DMS53 (cell line): ENCODE data around the gene ZNF326.
A peak's percentile ranks its signal among the peaks of the same experiment; 100 is the strongest.
"Not testable (repeated sequence)": the region's sequence is repeated elsewhere in the genome, so short reads cannot be mapped to it uniquely, and the experiment has no call there.

Experiments
- DNase-seq: peaks from one replicate; lab custom pipeline; 2025; lab: John Stamatoyannopoulos, UW

Gene ZNF326

DNA sequence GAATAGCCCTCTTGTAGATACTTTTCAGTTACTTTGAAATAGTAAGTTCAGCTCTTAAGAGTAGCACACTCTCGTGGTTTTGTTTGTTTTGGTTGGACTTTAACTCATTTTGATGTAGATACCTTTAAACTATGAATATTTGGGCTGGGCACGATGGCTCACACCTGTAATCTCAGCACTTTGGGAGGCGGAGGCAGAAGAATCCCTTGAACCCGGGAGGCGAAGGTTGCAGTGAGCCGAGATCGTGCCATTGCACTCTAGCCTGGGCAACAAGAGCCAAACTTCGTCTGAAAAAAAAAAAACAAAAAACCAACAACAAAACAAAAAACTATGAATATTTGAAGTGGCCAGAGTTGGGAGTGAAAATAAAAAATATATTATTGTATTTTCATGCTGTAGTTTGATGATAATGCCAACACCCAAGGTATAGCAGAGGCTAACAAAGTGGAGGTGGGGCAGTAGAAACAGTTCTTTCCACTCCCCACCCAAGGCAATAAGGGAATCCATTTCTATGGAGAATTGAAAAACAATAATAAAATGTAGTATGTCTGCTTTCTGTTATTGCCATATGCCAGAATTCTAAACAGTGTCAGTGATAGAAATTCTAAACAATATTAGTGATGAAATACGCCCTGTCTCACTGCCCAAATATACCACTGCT is 1.7 kb downstream of the ZNF326 start:
- no peak for DNase-seq

DNA sequence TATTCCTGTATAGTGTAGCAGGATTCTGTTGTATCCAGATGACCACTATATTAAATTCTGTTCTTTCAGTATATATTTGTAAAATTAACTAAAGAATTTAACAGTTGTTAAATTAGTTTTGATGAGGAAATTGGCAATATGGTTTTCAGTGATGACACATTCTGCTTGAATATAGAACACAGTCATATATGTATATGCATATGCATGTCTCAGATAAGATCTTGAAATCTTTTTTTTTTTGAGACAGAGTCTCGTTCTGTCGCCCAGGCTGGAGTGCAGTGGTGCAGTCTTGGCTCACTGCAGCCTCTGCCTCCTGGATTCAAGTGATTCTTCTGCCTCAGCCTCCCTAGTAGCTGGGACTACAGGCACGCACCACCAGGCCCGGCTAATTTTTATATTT is 2.2 kb downstream of the ZNF326 start:
- not testable (repeated sequence) for DNase-seq

DNA sequence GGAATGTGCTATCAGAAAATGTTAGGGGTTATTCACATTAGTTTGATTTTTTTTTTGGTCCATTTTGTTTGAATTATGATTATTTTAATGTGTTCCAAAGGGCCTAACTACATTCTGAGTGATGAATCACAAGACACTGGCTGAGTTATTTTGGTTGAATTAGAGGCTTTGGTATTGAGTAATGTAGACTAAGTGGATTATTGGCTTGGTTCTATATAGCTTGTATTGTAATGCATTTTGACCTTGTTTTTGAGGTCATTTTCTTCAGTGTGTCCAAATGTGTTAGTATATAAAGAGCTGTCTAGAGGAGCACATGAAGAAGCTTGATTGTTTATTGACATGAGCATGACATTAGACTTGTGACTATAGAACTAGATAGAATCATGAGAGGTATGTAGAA is 3.4 kb downstream of the ZNF326 start:
- no peak for DNase-seq

- DNase-seq, result peak; percentile 24
Measured at GRCh38 chr1:89999208-89999607, 4.3 kb downstream of the ZNF326 start.

DNA sequence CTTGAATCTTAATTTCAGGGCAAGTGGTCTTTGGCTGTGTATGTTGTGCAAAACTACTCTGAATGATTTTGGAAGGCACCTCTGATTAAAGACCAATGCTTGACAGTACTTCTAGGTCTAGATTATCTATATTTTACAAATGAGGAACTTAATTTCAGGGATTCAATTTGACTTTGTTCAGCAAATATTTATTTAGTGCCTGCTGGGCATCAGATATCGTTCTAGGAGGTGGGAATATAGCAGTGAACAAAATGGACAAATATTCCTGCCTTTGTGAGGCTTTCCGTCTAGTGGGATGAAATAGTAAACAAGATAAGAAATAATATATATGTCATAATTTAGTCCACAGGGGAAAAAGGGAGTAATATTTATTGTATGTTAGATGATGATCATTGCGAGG is 4.7 kb downstream of the ZNF326 start:
- DNase-seq, result peak; percentile 28

- DNase-seq, result no peak
Measured at GRCh38 chr1:90000934-90001676, 6.2 kb downstream of the ZNF326 start.

GRCh38 chr1:90007979-90008404 is 13.1 kb downstream of the ZNF326 start:
- DNase-seq, result no peak

DNA sequence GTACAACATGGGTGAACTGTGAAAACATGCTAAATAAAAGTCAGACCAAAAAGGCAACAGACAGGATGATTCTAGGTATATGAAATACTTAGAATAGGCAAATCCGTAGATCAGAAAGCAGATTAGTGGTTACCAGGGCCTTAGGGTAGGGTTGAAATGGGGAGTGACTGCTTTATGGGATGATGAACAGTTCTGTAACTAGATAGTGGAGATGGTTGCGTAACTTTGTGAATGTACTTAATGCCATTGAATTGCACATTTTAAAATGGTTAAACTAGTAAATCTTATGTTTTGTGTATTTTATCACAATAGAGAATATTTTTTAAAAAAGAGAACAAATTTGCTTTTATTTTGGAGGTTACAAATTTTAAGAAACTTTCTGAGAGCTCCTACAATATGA is 17.4 kb downstream of the ZNF326 start:
- no peak for DNase-seq

GRCh38 chr1:90023691-90024090 is 28.8 kb downstream of the ZNF326 start:
- DNase-seq, result no peak

DNA sequence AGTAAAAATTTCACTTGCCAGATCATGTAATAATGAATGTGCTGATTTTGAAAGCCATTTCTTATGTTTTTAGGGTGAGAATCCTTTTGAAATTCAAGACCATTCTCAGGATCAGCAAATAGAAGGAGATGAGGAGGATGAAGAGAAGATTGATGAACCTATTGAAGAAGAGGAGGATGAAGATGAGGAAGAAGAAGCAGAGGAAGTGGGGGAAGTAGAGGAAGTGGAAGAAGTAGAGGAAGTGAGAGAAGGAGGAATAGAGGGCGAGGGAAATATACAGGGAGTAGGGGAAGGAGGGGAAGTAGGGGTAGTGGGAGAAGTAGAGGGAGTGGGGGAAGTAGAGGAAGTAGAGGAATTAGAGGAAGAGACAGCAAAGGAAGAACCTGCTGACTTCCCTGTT is 32.4 kb downstream of the ZNF326 start:
- DNase-seq, result no peak

DNA sequence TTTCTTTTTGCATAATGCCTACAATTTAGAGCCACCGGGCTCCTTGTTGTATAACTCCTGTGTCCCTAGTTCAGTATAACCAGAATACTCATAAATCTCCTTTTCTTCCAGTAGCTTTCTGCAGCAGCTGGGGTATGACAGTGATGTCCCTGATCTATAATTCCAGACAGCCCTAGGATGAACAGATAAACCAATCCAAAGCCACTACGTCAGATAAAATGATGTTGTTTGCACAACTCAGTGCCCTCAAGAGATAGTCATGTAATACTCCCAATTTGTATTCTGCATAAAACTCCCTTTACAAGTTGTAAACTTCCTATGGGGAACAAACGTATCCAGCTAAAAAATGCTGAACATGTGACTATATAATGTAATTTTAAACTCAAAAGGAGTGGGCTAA is 44.7 kb downstream of the ZNF326 start:
- no peak for DNase-seq

- no peak for DNase-seq
Measured at GRCh38 chr1:90043586-90043985, 48.7 kb downstream of the ZNF326 start.

DNA sequence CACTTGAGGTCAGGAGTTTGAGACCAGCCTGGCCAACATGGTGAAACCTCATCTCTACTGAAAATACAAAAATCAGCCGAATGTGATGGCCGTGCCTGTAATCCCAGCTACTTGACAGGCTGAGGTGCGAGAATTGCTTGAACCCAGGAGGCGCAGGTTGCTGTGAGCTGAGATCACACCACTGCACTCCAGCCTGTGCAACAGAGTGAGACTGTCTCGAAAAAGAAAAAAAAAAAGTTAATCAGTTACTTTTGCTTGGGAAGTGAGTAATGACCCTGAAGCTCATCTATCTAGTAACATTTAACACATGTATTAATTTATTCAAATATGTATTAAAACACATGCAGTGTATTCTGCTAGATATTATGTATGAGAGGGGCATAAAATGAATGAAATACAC is 49.4 kb downstream of the ZNF326 start:
- no peak for DNase-seq

DNA sequence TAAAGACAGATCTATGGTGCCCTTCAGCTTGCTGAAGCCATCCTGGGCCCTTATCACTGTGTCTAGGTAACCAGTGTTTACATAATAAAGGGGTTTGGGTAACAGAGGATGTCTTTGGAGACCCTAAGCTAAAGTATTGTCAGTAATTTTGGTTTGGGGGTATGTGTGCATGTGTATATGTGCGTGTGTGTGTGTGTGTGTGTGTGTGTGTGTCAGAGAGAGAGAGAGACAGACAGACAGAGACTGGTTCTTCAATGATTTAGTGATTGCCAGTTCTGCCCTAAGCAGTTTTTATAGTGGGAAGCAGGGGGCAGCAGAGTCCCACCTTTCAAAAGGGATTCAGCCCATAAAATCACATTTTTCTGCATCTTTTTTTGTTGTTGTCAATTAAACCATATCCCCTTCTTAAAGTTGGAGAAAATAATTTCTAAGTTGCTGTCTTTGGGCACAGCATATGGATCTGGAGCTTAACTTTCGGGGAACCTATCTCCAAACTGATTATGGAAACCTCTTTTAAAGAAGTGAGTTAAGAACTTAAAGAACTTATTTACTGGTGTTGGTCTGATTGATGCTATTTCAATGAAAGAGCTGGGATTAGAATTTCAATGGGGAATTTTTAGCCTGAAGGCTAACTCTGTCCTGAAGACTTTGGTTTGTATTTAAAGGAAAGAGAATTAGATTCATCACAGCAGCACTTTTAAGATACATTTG is 51.1 kb downstream of the ZNF326 start:
- DNase-seq, result peak; percentile 72

DNA sequence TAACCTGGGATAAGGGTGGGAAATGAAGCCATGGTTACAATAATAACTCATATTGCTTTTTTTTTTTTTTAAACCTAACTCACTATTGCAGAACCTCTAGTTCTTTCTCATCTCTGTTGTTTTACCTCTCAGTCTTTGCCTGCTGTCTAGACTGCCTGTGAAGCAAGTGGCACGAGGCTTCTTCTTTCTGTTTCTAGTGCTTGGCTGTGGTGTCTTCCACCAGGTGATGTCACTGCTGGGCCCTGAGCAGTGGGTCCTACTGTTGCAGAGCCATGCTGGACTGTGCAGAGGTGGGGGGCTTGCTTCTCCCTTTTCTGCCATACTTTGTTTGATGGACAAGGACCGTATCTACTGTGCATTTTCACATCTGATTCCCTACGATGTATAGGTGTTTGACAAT is 51.7 kb downstream of the ZNF326 start:
- DNase-seq, result no peak

- DNase-seq, result no peak
Measured at GRCh38 chr1:90048043-90048442, 53.1 kb downstream of the ZNF326 start.

GRCh38 chr1:90062700-90063643 is 68.1 kb downstream of the ZNF326 start:
- DNase-seq, result peak; percentile 79

GRCh38 chr1:90064109-90064508 is 69.2 kb downstream of the ZNF326 start:
- not testable (repeated sequence) for DNase-seq

DNA sequence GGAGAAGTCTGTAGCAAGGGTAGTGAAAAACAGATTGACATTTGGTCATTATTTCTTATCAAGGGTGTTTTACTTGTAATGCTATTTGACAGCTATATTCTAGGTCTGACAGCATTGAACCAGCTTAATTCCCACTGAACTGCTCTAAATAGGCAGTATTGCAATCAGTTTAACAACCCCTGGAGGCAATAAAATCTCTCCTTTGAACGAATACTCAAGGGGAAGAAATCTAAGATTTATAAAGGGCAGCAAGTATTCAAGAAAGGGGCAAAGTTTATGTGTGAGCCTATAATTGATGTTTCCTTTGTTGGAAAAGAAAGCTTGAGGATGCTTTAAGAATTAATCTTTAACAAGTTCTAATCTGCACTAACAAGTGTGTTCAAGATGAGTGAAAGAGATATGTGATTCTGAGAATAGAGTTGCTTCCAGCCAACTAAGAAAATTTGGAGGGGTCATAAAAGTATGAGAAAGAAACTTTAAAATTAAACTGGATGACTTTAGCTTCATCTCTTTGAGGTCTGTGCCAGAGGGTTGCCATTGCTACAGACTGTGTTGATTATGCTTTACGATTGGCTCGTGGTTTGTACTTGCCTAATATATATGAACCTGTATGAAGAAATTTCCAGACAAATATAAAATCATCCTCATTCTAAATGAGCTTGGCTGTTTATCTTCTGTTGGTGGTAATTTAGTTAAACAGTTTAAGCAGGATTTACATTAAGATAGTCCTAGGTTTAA is 72.5 kb downstream of the ZNF326 start:
- DNase-seq, result no peak

DNA sequence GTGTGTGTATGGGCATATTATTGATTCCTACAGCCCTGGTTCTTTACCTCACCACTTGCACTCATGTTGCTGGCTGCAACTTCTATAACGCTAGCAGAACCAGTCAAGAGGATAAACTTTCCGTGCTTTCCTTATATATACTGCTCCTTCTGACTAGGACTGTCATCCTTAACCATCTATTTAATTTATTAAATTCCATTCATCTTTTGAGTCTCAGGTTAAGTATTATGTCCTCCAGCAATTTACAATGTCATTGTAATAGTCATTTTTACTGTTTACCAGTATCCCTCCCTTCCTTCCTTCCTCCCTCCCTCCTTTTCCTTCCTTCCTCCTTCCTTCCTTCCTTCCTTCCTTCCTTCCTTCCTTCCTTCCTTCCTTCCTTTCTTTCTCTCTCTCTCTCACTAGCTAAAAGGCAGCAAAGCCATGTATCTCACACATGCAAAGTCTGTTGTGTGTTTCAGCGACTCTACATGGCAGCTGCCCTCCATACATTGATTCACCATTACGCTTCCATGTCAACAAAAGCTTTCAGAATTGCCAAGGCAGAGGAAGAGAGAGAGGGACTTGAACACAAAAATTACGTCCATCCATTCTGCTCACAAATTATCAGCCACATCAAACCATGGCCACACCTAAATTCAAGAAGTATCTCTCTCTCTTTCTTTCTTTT is 73.8 kb downstream of the ZNF326 start:
- DNase-seq, result no peak

- DNase-seq, result no peak
Measured at GRCh38 chr1:90074137-90074536, 79.2 kb downstream of the ZNF326 start.
